GM19025 (cell line): ENCODE measurements around the gene NCK1.

Experiments
- ATAC-seq: cut with Tn5 transposase; IDR thresholded peaks from one replicate; pipeline ENCODE4 v1.9.1; 2021; ENCODE audit warnings: mild to moderate bottlenecking, low read depth, moderate library complexity; ENCODE audit not compliant: unreplicated experiment

Gene NCK1

GRCh38 chr3:136861890-136862616 lies at the start of gene NCK1:
NCK1 (plus strand) TSS chr3:136862208; CDS start chr3:136928002, 65,794 bp downstream.
- peak; percentile 95 for ATAC-seq

- ATAC-seq = no peak
Observed at GRCh38 chr3:136817448-136817847, 44.6 kb upstream of the NCK1 start.

GRCh38 chr3:136818191-136818768 lies 43.7 kb upstream of the NCK1 start:
- ATAC-seq = no peak

GRCh38 chr3:136818769-136819391 lies 43.1 kb upstream of the NCK1 start, which contains the start of gene SLC35G2:
SLC35G2 (plus strand) TSS chr3:136819126; CDS start chr3:136854461, 35,335 bp downstream.
- no peak for ATAC-seq

GRCh38 chr3:136819392-136819730 lies 42.6 kb upstream of the NCK1 start:
- ATAC-seq = no peak

GRCh38 chr3:136819731-136820679 lies 42.0 kb upstream of the NCK1 start:
- no peak for ATAC-seq

- no peak for ATAC-seq
Observed at GRCh38 chr3:136831461-136831860, 30.5 kb upstream of the NCK1 start.

- no peak for ATAC-seq
Observed at GRCh38 chr3:136835089-136835812, 26.8 kb upstream of the NCK1 start.

GRCh38 chr3:136835813-136836510 lies 26.0 kb upstream of the NCK1 start:
- ATAC-seq = no peak

- ATAC-seq = no peak
Observed at GRCh38 chr3:136836511-136837156, 25.4 kb upstream of the NCK1 start.

- ATAC-seq = no peak
Observed at GRCh38 chr3:136838641-136839555, 23.1 kb upstream of the NCK1 start.

- no peak for ATAC-seq
Observed at GRCh38 chr3:136839556-136839931, 22.5 kb upstream of the NCK1 start.

GRCh38 chr3:136840252-136840651 lies 21.8 kb upstream of the NCK1 start:
- no peak for ATAC-seq

- ATAC-seq = no peak
Observed at GRCh38 chr3:136842294-136842693, 19.7 kb upstream of the NCK1 start.

GRCh38 chr3:136844724-136845123 lies 17.3 kb upstream of the NCK1 start:
- ATAC-seq = no peak

- no peak for ATAC-seq
Observed at GRCh38 chr3:136852180-136852579, 9.8 kb upstream of the NCK1 start.

GRCh38 chr3:136856665-136857064 lies 5.3 kb upstream of the NCK1 start:
- no peak for ATAC-seq

- no peak for ATAC-seq
Observed at GRCh38 chr3:136858381-136858780, 3.6 kb upstream of the NCK1 start.
